CD4-positive, alpha-beta T cell (primary cell): ENCODE measurements around the gene TNFSF11. TPM values are rescaled to one million over a fixed set of nuclear protein-coding genes. Genes with fewer than 3 reads are reported as not detected.

ENCODE experiments used
- ATAC-seq: fragments of 200-7000 bp; cut with Tn5 transposase; one replicate; pipeline ENCODE4 v1.10.0; 2022; ENCODE audit warnings: mild to moderate bottlenecking; ENCODE audit not compliant: poor library complexity
- CTCF ChIA-PET: fragments of 350-600 bp; sonication (Branson Sonifier 250); formaldehyde crosslinking; loops from one replicate; lab custom pipeline; 2021; ENCODE audit warnings: antibody characterized with exemption, inconsistent platforms; lab: Charles Lee
- POLR2A ChIA-PET: fragments of 350-600 bp; sonication (Branson Sonifier 250); formaldehyde crosslinking; loops from one replicate; lab custom pipeline; 2021; ENCODE audit warnings: antibody characterized with exemption, inconsistent platforms; lab: Charles Lee
- DNase-seq, 14 experiments: peaks; one replicate each; pipeline ENCODE4 v3.0.0-alpha.2; 2013 to 2020; ENCODE audit warnings: mixed read lengths in 2 of 14
- H3K27ac ChIP-seq, 2 donors: one replicate each; pipeline versions ENCODE4 v1.5.1 to v1.7.0; 2013; ENCODE audit warnings: low read length in 2 of 2, low read depth in 1 of 2, mild to moderate bottlenecking in 1 of 2
- H3K27me3 ChIP-seq, 2 experiments: 1 replicate in 1 of 2; 2 replicates in 1 of 2; pipeline versions ENCODE4 v1.6.1 to v1.7.0; 2013; ENCODE audit warnings: low read length in 2 of 2, control low read depth in 1 of 2, mild to moderate bottlenecking in 1 of 2, moderate library complexity in 1 of 2; ENCODE audit not compliant: insufficient read depth in 2 of 2, control insufficient read depth in 1 of 2
- H3K36me3 ChIP-seq: one replicate; pipeline ENCODE4 v1.6.1; 2013; ENCODE audit warnings: low read length, control low read depth; ENCODE audit not compliant: insufficient read depth
- H3K4me1 ChIP-seq: one replicate; pipeline ENCODE4 v1.6.1; 2013; ENCODE audit warnings: low read length, control low read depth; ENCODE audit not compliant: insufficient read depth
- H3K4me3 ChIP-seq: one replicate; pipeline ENCODE4 v1.5.1; 2013; ENCODE audit warnings: mild to moderate bottlenecking, low read length, moderate library complexity
- H3K9me3 ChIP-seq, 2 experiments: 1 replicate in 1 of 2; 2 replicates in 1 of 2; pipeline versions ENCODE4 v1.6.1 to v1.7.0; 2013; ENCODE audit warnings: low read length in 2 of 2, mild to moderate bottlenecking in 2 of 2, control low read depth in 1 of 2, moderate library complexity in 1 of 2; ENCODE audit not compliant: control insufficient read depth in 1 of 2, insufficient read depth in 1 of 2
- H3K27ac Mint-ChIP-seq: one replicate; pipeline ENCODE4 v1.8.0; 2020; ENCODE audit warnings: mixed read lengths
- H3K27me3 Mint-ChIP-seq: one replicate; pipeline ENCODE4 v1.8.0; 2021; ENCODE audit warnings: mixed read lengths
- H3K36me3 Mint-ChIP-seq: one replicate; pipeline ENCODE4 v1.8.0; 2021; ENCODE audit warnings: low read depth, mixed read lengths
- H3K4me1 Mint-ChIP-seq: one replicate; pipeline ENCODE4 v1.8.0; 2021; ENCODE audit warnings: low read depth, mixed read lengths
- H3K4me3 Mint-ChIP-seq: one replicate; pipeline ENCODE4 v1.8.0; 2020; ENCODE audit warnings: mild to moderate bottlenecking, mixed read lengths
- H3K9me3 Mint-ChIP-seq: one replicate; pipeline ENCODE4 v1.8.0; 2020; ENCODE audit warnings: mixed read lengths
- intact Hi-C, 2 experiments: fragments of 100-400 bp; cut with DNase I in 1 of 2; cut with micrococcal nuclease in 1 of 2; formaldehyde crosslinking; loops; one replicate each; pipeline versions ENCODE4 v1.15.1 to v1.9.0; 2023 to 2025; cut with DNase I, micrococcal nuclease
- total RNA-seq, 174 experiments: library from RNA in 2 of 174; stranded (reverse) in 2 of 174; gene quantifications; one replicate each; pipeline ENCODE4 v1.2.3 and lab custom pipeline; 2021 to 2026
- TF ChIP-seq, protein P1 (sequence below): fragments of 200-600 bp; IDR thresholded peaks from one replicate; pipeline ENCODE4 v1.8.0; 2022; ENCODE audit warnings: antibody characterized with exemption, mild to moderate bottlenecking

The TNFSF11 gene
- total RNA-seq, 2 experiments from 2014 or later, result 0.38 to 0.45 TPM

GRCh38 chr13:42567906-42568305, 6.0 kb upstream of the TNFSF11 start:
- ChIA-PET CTCF (no interaction called here), POLR2A (no interaction called here)
- H3K9me3 Mint-ChIP-seq, result peaks cover 6% of the 10 kb centered on the region
- Histone ChIP-seq H3K4me3 (no peak overlapping the region), H3K36me3 (no peaks in the 10 kb centered on the region), H3K9me3 (peaks cover 0 to 3% of the 10 kb centered on the region in 2 experiments), H3K27ac (no peak overlapping the region), H3K27me3 (no peaks in the 10 kb centered on the region), H3K4me1 (no peaks in the 10 kb centered on the region)
- H3K27me3 Mint-ChIP-seq, result no peaks in the 10 kb centered on the region
- H3K4me3 Mint-ChIP-seq, result no peak overlapping the region
- TF ChIP-seq, protein P1, sequence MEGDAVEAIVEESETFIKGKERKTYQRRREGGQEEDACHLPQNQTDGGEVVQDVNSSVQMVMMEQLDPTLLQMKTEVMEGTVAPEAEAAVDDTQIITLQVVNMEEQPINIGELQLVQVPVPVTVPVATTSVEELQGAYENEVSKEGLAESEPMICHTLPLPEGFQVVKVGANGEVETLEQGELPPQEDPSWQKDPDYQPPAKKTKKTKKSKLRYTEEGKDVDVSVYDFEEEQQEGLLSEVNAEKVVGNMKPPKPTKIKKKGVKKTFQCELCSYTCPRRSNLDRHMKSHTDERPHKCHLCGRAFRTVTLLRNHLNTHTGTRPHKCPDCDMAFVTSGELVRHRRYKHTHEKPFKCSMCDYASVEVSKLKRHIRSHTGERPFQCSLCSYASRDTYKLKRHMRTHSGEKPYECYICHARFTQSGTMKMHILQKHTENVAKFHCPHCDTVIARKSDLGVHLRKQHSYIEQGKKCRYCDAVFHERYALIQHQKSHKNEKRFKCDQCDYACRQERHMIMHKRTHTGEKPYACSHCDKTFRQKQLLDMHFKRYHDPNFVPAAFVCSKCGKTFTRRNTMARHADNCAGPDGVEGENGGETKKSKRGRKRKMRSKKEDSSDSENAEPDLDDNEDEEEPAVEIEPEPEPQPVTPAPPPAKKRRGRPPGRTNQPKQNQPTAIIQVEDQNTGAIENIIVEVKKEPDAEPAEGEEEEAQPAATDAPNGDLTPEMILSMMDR, result no peak
- H3K4me1 Mint-ChIP-seq, result no peaks in the 10 kb centered on the region
- intact Hi-C loops, result no loop called here
- no peak overlapping the region for H3K27ac Mint-ChIP-seq
- H3K36me3 Mint-ChIP-seq, result no peaks in the 10 kb centered on the region
- DNase-seq (no peak), ATAC-seq (no peak)

- H3K9me3 ChIP-seq, result no peaks in the 10 kb centered on the region
- Mint-ChIP-seq H3K27me3 (no peaks in the 10 kb centered on the region), H3K9me3 (peaks cover 5% of the 10 kb centered on the region), H3K4me1 (peaks cover 7% of the 10 kb centered on the region), H3K27ac (no peak overlapping the region), H3K36me3 (no peaks in the 10 kb centered on the region), H3K4me3 (no peak overlapping the region)
- ATAC-seq (no peak), DNase-seq (no peak)
- H3K4me1 ChIP-seq, result peaks cover 11% of the 10 kb centered on the region
- no peak overlapping the region for H3K4me3 ChIP-seq
- intact Hi-C loops, result no loop called here
- CTCF ChIA-PET, result no interaction called here
- no peaks in the 10 kb centered on the region for H3K36me3 ChIP-seq
- POLR2A ChIA-PET, result no interaction called here
- TF ChIP-seq, protein P1, result no peak
- no peak overlapping the region for H3K27ac ChIP-seq
- H3K27me3 ChIP-seq, result no peaks in the 10 kb centered on the region
Observed at GRCh38 chr13:42569576-42570344, 4.2 kb upstream of the TNFSF11 start.

- H3K4me1 Mint-ChIP-seq, result peaks cover 23% of the 10 kb centered on the region
- POLR2A ChIA-PET, result no interaction called here
- Histone ChIP-seq H3K4me3 (no peak overlapping the region), H3K27me3 (no peaks in the 10 kb centered on the region), H3K9me3 (no peaks in the 10 kb centered on the region), H3K36me3 (no peaks in the 10 kb centered on the region), H3K27ac (no peak overlapping the region), H3K4me1 (peaks cover 24% of the 10 kb centered on the region)
- H3K27ac Mint-ChIP-seq, result no peak overlapping the region
- peaks cover 5% of the 10 kb centered on the region for H3K9me3 Mint-ChIP-seq
- H3K27me3 Mint-ChIP-seq, result peaks cover 6% of the 10 kb centered on the region
- intact Hi-C loops, result no loop called here
- no peak overlapping the region for H3K4me3 Mint-ChIP-seq
- DNase-seq (no peak), ATAC-seq (no peak)
- CTCF ChIA-PET, result no interaction called here
- TF ChIP-seq, protein P1, result no peak
- no peaks in the 10 kb centered on the region for H3K36me3 Mint-ChIP-seq
Observed at GRCh38 chr13:42571895-42572294, 2.1 kb upstream of the TNFSF11 start.
